Measurements from ENCODE around the gene LDLRAD3.

DNA sequence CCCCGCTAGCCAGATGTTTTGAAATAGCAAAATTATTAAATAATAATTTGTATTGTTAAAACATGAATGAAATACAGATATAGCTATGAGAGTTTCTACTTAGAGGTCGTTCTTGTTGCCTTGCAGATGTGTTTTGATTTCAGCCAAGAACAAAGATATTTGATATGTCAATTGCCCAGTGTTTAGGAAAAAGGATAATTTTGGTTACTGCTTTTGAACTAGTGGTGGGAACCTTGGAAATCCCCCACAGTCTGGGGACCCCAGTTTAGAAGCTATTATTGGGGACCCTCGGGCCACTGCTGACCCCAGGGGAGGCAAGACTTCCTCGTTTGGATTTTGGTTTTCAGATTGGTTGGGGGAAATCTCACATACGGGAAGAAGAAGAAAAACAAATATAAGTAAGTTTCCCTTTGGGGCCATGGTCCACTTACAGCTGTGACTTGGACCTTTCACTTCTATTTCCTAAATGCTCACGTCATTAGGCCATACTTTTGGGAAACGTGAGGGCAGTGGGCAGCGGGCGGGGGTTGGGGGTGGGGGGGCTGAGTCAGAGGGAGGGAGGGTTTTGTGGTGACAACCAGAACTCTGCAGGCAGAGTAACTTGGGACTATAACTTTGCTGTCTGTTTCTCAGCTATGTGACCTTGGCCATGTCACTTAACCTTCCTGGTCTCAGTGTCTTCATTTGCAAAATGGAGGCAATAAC is 37.0 kb downstream of the LDLRAD3 start:
- TF ChIP-seq GATA2 (IDR thresholded peaks at IDR 0.05; ENCODE audit: low read depth, low read length) (no peak), GATA3 (IDR thresholded peaks at IDR 0.05; ENCODE audit: low read depth, low read length) (no peak)

All from SH-SY5Y (cell line).